ENCODE data around the gene ADAT1. TPM values are rescaled to one million over a fixed set of nuclear protein-coding genes. Genes with fewer than 3 reads are reported as not detected.

Gene ADAT1
- total RNA-seq, 6 experiments from 2014 or later = 48.3 to 61.2 (median 55.0) TPM

- no peak overlapping the region for H3K27ac Mint-ChIP-seq
- peaks cover 10% of the 10 kb centered on the region for H3K36me3 Mint-ChIP-seq (ENCODE audit: low read depth)
- H3K9me3 Mint-ChIP-seq = no peaks in the 10 kb centered on the region
- H3K4me1 Mint-ChIP-seq (ENCODE audit: low read depth) = no peaks in the 10 kb centered on the region; the same call in 1 of the 2 replicates
- no peak for DNase-seq
- no peak for TF ChIP-seq CTCF (IDR thresholded peaks at IDR 0.05)
- no peak overlapping the region for H3K4me3 Mint-ChIP-seq
- H3K27me3 Mint-ChIP-seq (ENCODE audit: insufficient read depth) = no peaks in the 10 kb centered on the region; the same call in 1 of the 2 replicates
Observed at GRCh38 chr16:75578725-75579124, 44.4 kb downstream of the ADAT1 start.

DNA sequence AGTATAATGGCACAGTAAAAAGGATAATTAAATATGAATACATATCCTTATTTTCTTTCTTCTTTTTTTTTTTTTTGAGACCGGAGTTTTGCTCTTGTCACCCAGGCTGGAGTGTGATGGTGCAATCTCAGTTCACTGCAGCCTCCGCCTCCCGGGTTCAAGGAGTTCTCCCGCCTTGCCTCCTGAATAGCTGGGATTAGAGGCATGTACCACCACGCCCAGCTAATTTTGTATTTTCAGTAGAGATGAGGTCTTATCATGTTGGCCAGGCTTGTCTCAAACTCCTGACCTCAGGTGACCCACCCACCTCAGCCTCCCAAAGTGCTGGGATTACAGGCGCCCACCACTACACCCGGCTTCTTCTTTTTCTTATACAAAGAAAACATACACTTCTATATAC is 44.9 kb downstream of the ADAT1 start:
- peaks cover 10% of the 10 kb centered on the region for H3K36me3 Mint-ChIP-seq (ENCODE audit: low read depth)
- no peak overlapping the region for H3K27ac Mint-ChIP-seq
- H3K27me3 Mint-ChIP-seq (ENCODE audit: insufficient read depth) = no peaks in the 10 kb centered on the region; the same call in 1 of the 2 replicates
- H3K4me3 Mint-ChIP-seq = no peak overlapping the region
- H3K4me1 Mint-ChIP-seq (ENCODE audit: low read depth) = no peaks in the 10 kb centered on the region; the same call in 1 of the 2 replicates
- H3K9me3 Mint-ChIP-seq = no peaks in the 10 kb centered on the region
- DNase-seq = no peak
- no peak for TF ChIP-seq CTCF (IDR thresholded peaks at IDR 0.05)

GRCh38 chr16:75576384-75576811 is 46.7 kb downstream of the ADAT1 start:
- Mint-ChIP-seq H3K4me1 (ENCODE audit: low read depth) (no peaks in the 10 kb centered on the region; the same call in 1 of the 2 replicates), H3K27ac (no peak overlapping the region), H3K27me3 (ENCODE audit: insufficient read depth) (no peaks in the 10 kb centered on the region; the same call in 1 of the 2 replicates), H3K4me3 (no peak overlapping the region), H3K36me3 (ENCODE audit: low read depth) (peaks cover 17% of the 10 kb centered on the region), H3K9me3 (no peaks in the 10 kb centered on the region)
- no peak for DNase-seq
- TF ChIP-seq CTCF (IDR thresholded peaks at IDR 0.05) = no peak

DNA sequence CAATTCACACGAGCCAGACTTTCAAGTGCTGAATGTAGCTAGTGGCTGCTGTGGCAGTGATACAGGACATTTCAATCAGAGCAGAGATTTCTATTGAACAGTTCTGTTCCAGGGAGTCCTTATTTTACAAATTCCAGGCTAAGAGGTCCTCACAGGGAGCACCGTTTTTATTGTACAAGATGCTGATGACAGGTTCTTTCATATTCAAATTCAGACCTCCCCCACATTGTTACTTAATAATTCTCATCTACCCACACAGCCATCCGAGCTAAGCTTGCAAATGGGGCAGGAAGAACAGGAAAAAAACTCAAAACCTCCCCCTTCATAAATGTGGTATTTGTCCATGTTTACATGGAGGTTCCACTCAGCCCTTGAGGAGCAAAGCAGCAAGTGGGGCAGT is 47.1 kb downstream of the ADAT1 start:
- H3K36me3 Mint-ChIP-seq (ENCODE audit: low read depth) = peaks cover 17% of the 10 kb centered on the region
- DNase-seq = no peak
- no peak overlapping the region for H3K27ac Mint-ChIP-seq
- no peaks in the 10 kb centered on the region; the same call in 1 of the 2 replicates for H3K4me1 Mint-ChIP-seq (ENCODE audit: low read depth)
- H3K27me3 Mint-ChIP-seq (ENCODE audit: insufficient read depth) = no peaks in the 10 kb centered on the region; the same call in 1 of the 2 replicates
- no peaks in the 10 kb centered on the region for H3K9me3 Mint-ChIP-seq
- H3K4me3 Mint-ChIP-seq = no peak overlapping the region
- no peak for TF ChIP-seq CTCF (IDR thresholded peaks at IDR 0.05)

- no peak overlapping the region for H3K27ac Mint-ChIP-seq
- peaks cover 17% of the 10 kb centered on the region for H3K36me3 Mint-ChIP-seq (ENCODE audit: low read depth)
Observed at GRCh38 chr16:75573955-75574354, 49.1 kb downstream of the ADAT1 start.

More at GRCh38 chr16:75573955-75574354, 49.1 kb downstream of the ADAT1 start:
- DNase-seq = no peak
- Mint-ChIP-seq H3K27me3 (ENCODE audit: insufficient read depth) (no peaks in the 10 kb centered on the region), H3K9me3 (no peaks in the 10 kb centered on the region), H3K4me3 (no peak overlapping the region), H3K4me1 (ENCODE audit: low read depth) (no peaks in the 10 kb centered on the region; the same call in 1 of the 2 replicates)
- TF ChIP-seq CTCF (IDR thresholded peaks at IDR 0.05) = no peak
